ENCODE measurements around the gene SH3GL2.

The SH3GL2 gene

GRCh38 chr9:17578911-17579793, at the start of gene SH3GL2:
TSS of gene SH3GL2 (plus strand) at chr9:17579066.
- Histone ChIP-seq H3K36me3 (ENCODE audit: insufficient read depth, low read length) (no peaks in the 10 kb centered on the region), H3K9ac (ENCODE audit: low read depth, low read length) (peak within 1 kb of the TSS; percentile 60)

GRCh38 chr9:17531642-17532254, 47.1 kb upstream of the SH3GL2 start:
- no peaks in the 10 kb centered on the region for H3K36me3 ChIP-seq (ENCODE audit: insufficient read depth, low read length)
- no peak overlapping the region for H3K9ac ChIP-seq (ENCODE audit: low read depth, low read length)
- H3K4me1 ChIP-seq (ENCODE audit: insufficient read depth, low read length): no peaks in the 10 kb centered on the region
- no peaks in the 10 kb centered on the region for H3K9me3 ChIP-seq (ENCODE audit: control insufficient read depth, insufficient read depth, low read length)

More at GRCh38 chr9:17578911-17579793, at the start of gene SH3GL2:
- Histone ChIP-seq H3K9me3 (ENCODE audit: control insufficient read depth, insufficient read depth, low read length) (no peaks in the 10 kb centered on the region), H3K4me1 (ENCODE audit: insufficient read depth, low read length) (no peaks in the 10 kb centered on the region)

GRCh38 chr9:17532461-17532860, 46.4 kb upstream of the SH3GL2 start:
- no peaks in the 10 kb centered on the region for H3K9me3 ChIP-seq (ENCODE audit: control insufficient read depth, insufficient read depth, low read length)
- no peak overlapping the region for H3K9ac ChIP-seq (ENCODE audit: low read depth, low read length)
- H3K36me3 ChIP-seq (ENCODE audit: insufficient read depth, low read length): no peaks in the 10 kb centered on the region
- no peaks in the 10 kb centered on the region for H3K4me1 ChIP-seq (ENCODE audit: insufficient read depth, low read length)

GRCh38 chr9:17535176-17535575, 43.7 kb upstream of the SH3GL2 start:
- Histone ChIP-seq H3K9ac (ENCODE audit: low read depth, low read length) (no peak overlapping the region), H3K9me3 (ENCODE audit: control insufficient read depth, insufficient read depth, low read length) (no peaks in the 10 kb centered on the region), H3K36me3 (ENCODE audit: insufficient read depth, low read length) (no peaks in the 10 kb centered on the region), H3K4me1 (ENCODE audit: insufficient read depth, low read length) (no peaks in the 10 kb centered on the region)

GRCh38 chr9:17536027-17536426, 42.8 kb upstream of the SH3GL2 start:
- Histone ChIP-seq H3K4me1 (ENCODE audit: insufficient read depth, low read length) (no peaks in the 10 kb centered on the region), H3K9ac (ENCODE audit: low read depth, low read length) (no peak overlapping the region), H3K36me3 (ENCODE audit: insufficient read depth, low read length) (no peaks in the 10 kb centered on the region), H3K9me3 (ENCODE audit: control insufficient read depth, insufficient read depth, low read length) (no peaks in the 10 kb centered on the region)

GRCh38 chr9:17551023-17551422, 27.8 kb upstream of the SH3GL2 start:
- Histone ChIP-seq H3K4me1 (ENCODE audit: insufficient read depth, low read length) (no peaks in the 10 kb centered on the region), H3K9me3 (ENCODE audit: control insufficient read depth, insufficient read depth, low read length) (peaks cover 2% of the 10 kb centered on the region; the same call in 1 of the 2 replicates), H3K36me3 (ENCODE audit: insufficient read depth, low read length) (no peaks in the 10 kb centered on the region), H3K9ac (ENCODE audit: low read depth, low read length) (no peak overlapping the region)

- Histone ChIP-seq H3K36me3 (ENCODE audit: insufficient read depth, low read length) (no peaks in the 10 kb centered on the region), H3K9me3 (ENCODE audit: control insufficient read depth, insufficient read depth, low read length) (no peaks in the 10 kb centered on the region), H3K4me1 (ENCODE audit: insufficient read depth, low read length) (no peaks in the 10 kb centered on the region), H3K9ac (ENCODE audit: low read depth, low read length) (no peak overlapping the region)
Observed at GRCh38 chr9:17555362-17556054, 23.4 kb upstream of the SH3GL2 start.

- Histone ChIP-seq H3K9me3 (ENCODE audit: control insufficient read depth, insufficient read depth, low read length) (no peaks in the 10 kb centered on the region), H3K36me3 (ENCODE audit: insufficient read depth, low read length) (no peaks in the 10 kb centered on the region), H3K4me1 (ENCODE audit: insufficient read depth, low read length) (no peaks in the 10 kb centered on the region), H3K9ac (ENCODE audit: low read depth, low read length) (no peak overlapping the region)
Observed at GRCh38 chr9:17556255-17556654, 22.6 kb upstream of the SH3GL2 start.

- H3K9ac ChIP-seq (ENCODE audit: low read depth, low read length): no peak overlapping the region
- H3K36me3 ChIP-seq (ENCODE audit: insufficient read depth, low read length): no peaks in the 10 kb centered on the region
- no peaks in the 10 kb centered on the region for H3K4me1 ChIP-seq (ENCODE audit: insufficient read depth, low read length)
- no peaks in the 10 kb centered on the region for H3K9me3 ChIP-seq (ENCODE audit: control insufficient read depth, insufficient read depth, low read length)
Observed at GRCh38 chr9:17556935-17557334, 21.9 kb upstream of the SH3GL2 start.

GRCh38 chr9:17571825-17572224, 7.0 kb upstream of the SH3GL2 start:
- Histone ChIP-seq H3K36me3 (ENCODE audit: insufficient read depth, low read length) (no peaks in the 10 kb centered on the region), H3K9ac (ENCODE audit: low read depth, low read length) (no peak overlapping the region), H3K9me3 (ENCODE audit: control insufficient read depth, insufficient read depth, low read length) (no peaks in the 10 kb centered on the region), H3K4me1 (ENCODE audit: insufficient read depth, low read length) (peaks cover 4% of the 10 kb centered on the region; the same call in 1 of the 2 replicates)

- Histone ChIP-seq H3K9me3 (ENCODE audit: control insufficient read depth, insufficient read depth, low read length) (no peaks in the 10 kb centered on the region), H3K9ac (ENCODE audit: low read depth, low read length) (no peak overlapping the region)
Observed at GRCh38 chr9:17574342-17574741, 4.5 kb upstream of the SH3GL2 start.

GRCh38 chr9:17578577-17578910, 322 bp upstream of the SH3GL2 start:
- Histone ChIP-seq H3K9ac (ENCODE audit: low read depth, low read length) (peak overlapping the region; percentile 60; the same call in 1 of the 2 replicates), H3K36me3 (ENCODE audit: insufficient read depth, low read length) (no peaks in the 10 kb centered on the region), H3K4me1 (ENCODE audit: insufficient read depth, low read length) (no peaks in the 10 kb centered on the region), H3K9me3 (ENCODE audit: control insufficient read depth, insufficient read depth, low read length) (no peaks in the 10 kb centered on the region)

More at GRCh38 chr9:17574342-17574741, 4.5 kb upstream of the SH3GL2 start:
- Histone ChIP-seq H3K36me3 (ENCODE audit: insufficient read depth, low read length) (no peaks in the 10 kb centered on the region), H3K4me1 (ENCODE audit: insufficient read depth, low read length) (peaks cover 4% of the 10 kb centered on the region; the same call in 1 of the 2 replicates)

- Histone ChIP-seq H3K36me3 (ENCODE audit: insufficient read depth, low read length) (no peaks in the 10 kb centered on the region), H3K9ac (ENCODE audit: low read depth, low read length) (no peak overlapping the region), H3K4me1 (ENCODE audit: insufficient read depth, low read length) (no peaks in the 10 kb centered on the region), H3K9me3 (ENCODE audit: control insufficient read depth, insufficient read depth, low read length) (no peaks in the 10 kb centered on the region)
Observed at GRCh38 chr9:17580119-17580518, 1.3 kb downstream of the SH3GL2 start.

- no peaks in the 10 kb centered on the region for H3K4me1 ChIP-seq (ENCODE audit: insufficient read depth, low read length)
- H3K9me3 ChIP-seq (ENCODE audit: control insufficient read depth, insufficient read depth, low read length): no peaks in the 10 kb centered on the region
- no peak overlapping the region for H3K9ac ChIP-seq (ENCODE audit: low read depth, low read length)
- H3K36me3 ChIP-seq (ENCODE audit: insufficient read depth, low read length): no peaks in the 10 kb centered on the region
Observed at GRCh38 chr9:17587113-17587512, 8.2 kb downstream of the SH3GL2 start.

All from ES-I3 (cell line).